HG03457 (cell line): Measurements from ENCODE around the gene NUP43.
"Not testable (repeated sequence)": the region's sequence is repeated elsewhere in the genome, so short reads cannot be mapped to it uniquely, and the experiment has no call there.

ENCODE experiments used
- ATAC-seq: cut with Tn5 transposase; IDR thresholded peaks from one replicate; pipeline ENCODE4 v1.9.1; 2021; ENCODE audit warnings: moderate number of reproducible peaks; ENCODE audit not compliant: unreplicated experiment

NUP43 gene

GRCh38 chr6:149749594-149750135, 3.3 kb upstream of the NUP43 start, which contains the start of gene PCMT1:
PCMT1 (plus strand) TSS chr6:149749741; CDS start chr6:149749902, 161 bp downstream.
- peak; percentile 71 for ATAC-seq

GRCh38 chr6:149749082-149749593, 2.8 kb upstream of the NUP43 start:
- not testable (repeated sequence) for ATAC-seq

GRCh38 chr6:149745252-149745651, 1.1 kb downstream of the NUP43 start:
- ATAC-seq, result not testable (repeated sequence)

GRCh38 chr6:149734915-149735314, 11.4 kb downstream of the NUP43 start:
- ATAC-seq, result no peak

GRCh38 chr6:149733089-149733720, 13.1 kb downstream of the NUP43 start:
- no peak for ATAC-seq

GRCh38 chr6:149729824-149730223, 16.5 kb downstream of the NUP43 start:
- no peak for ATAC-seq

GRCh38 chr6:149728499-149729234, 17.7 kb downstream of the NUP43 start:
- no peak for ATAC-seq

- ATAC-seq, result no peak
These were observed 18.4 kb downstream of the NUP43 start for GRCh38 chr6:149727793-149728498.

- ATAC-seq, result no peak
These were observed 20.5 kb downstream of the NUP43 start for GRCh38 chr6:149725785-149726184.

GRCh38 chr6:149723771-149724417, 22.4 kb downstream of the NUP43 start:
- ATAC-seq, result no peak

- ATAC-seq, result no peak
These were observed 23.1 kb downstream of the NUP43 start for GRCh38 chr6:149723262-149723661.

- ATAC-seq, result no peak
These were observed 26.8 kb downstream of the NUP43 start for GRCh38 chr6:149719531-149719930.

GRCh38 chr6:149717588-149718458, 28.5 kb downstream of the NUP43 start, which contains the start of gene LATS1:
LATS1 (minus strand) TSS chr6:149718101; CDS start chr6:149702126, 15,975 bp downstream.
- peak; percentile 66 for ATAC-seq

- ATAC-seq, result no peak
These were observed 29.1 kb downstream of the NUP43 start for GRCh38 chr6:149717255-149717587.

GRCh38 chr6:149716181-149716963, 30.0 kb downstream of the NUP43 start:
- ATAC-seq, result no peak

GRCh38 chr6:149714442-149714841, 31.9 kb downstream of the NUP43 start:
- ATAC-seq, result no peak

GRCh38 chr6:149711711-149712110, 34.6 kb downstream of the NUP43 start:
- ATAC-seq, result no peak

GRCh38 chr6:149701714-149702113, 44.6 kb downstream of the NUP43 start:
- no peak for ATAC-seq

GRCh38 chr6:149699150-149699549, 47.2 kb downstream of the NUP43 start:
- no peak for ATAC-seq
